GM12864 (cell line): ENCODE data around the gene SSTR3.

Experiments
- DNase-seq: peaks from one replicate; pipeline ENCODE4 v3.0.0-alpha.2; 2011; ENCODE audit warnings: low read depth
- H3K4me3 ChIP-seq: 2 replicates; pipeline ENCODE4 v1.5.1; 2011; ENCODE audit warnings: mild to moderate bottlenecking, low read depth, low read length, control low read depth
- CTCF ChIP-seq: IDR thresholded peaks from 2 replicates; pipeline ENCODE4 v1.5.1; 2011; ENCODE audit warnings: low read depth, mild to moderate bottlenecking, moderate library complexity, low read length, control low read depth, inconsistent platforms; ENCODE audit errors: missing control alignments

SSTR3 gene

GRCh38 chr22:37161443-37161842 is 50.8 kb downstream of the SSTR3 start:
- H3K4me3 ChIP-seq = no peak overlapping the region
- DNase-seq = peak; percentile 59
- no peak for TF ChIP-seq CTCF

- no peak for TF ChIP-seq CTCF
- no peak overlapping the region for H3K4me3 ChIP-seq
- no peak for DNase-seq
These were observed 52.2 kb downstream of the SSTR3 start for GRCh38 chr22:37160027-37160426.

- no peak overlapping the region for H3K4me3 ChIP-seq
- TF ChIP-seq CTCF = no peak
- DNase-seq = no peak
These were observed 53.4 kb downstream of the SSTR3 start for GRCh38 chr22:37158963-37159290.

- H3K4me3 ChIP-seq = no peak overlapping the region
- TF ChIP-seq CTCF = no peak
- DNase-seq = no peak
These were observed 54.6 kb downstream of the SSTR3 start for GRCh38 chr22:37157516-37158285.

GRCh38 chr22:37156686-37157435 is 55.4 kb downstream of the SSTR3 start:
- TF ChIP-seq CTCF = no peak
- no peak overlapping the region for H3K4me3 ChIP-seq

GRCh38 chr22:37155971-37156370 is 56.3 kb downstream of the SSTR3 start:
- TF ChIP-seq CTCF = no peak
- H3K4me3 ChIP-seq = no peak overlapping the region
- no peak for DNase-seq

More at GRCh38 chr22:37156686-37157435, 55.4 kb downstream of the SSTR3 start:
- DNase-seq = no peak
